CD4-positive, alpha-beta T cell (primary cell): ENCODE results near the gene TMEM38A. TPM values are rescaled to one million over a fixed set of nuclear protein-coding genes. Genes with fewer than 3 reads are reported as not detected.
"Not testable (repeated sequence)": the region's sequence is repeated elsewhere in the genome, so short reads cannot be mapped to it uniquely, and the experiment has no call there.

ENCODE experiments used
- ATAC-seq: fragments of 200-7000 bp; cut with Tn5 transposase; one replicate; pipeline ENCODE4 v1.10.0; 2022; ENCODE audit warnings: mild to moderate bottlenecking; ENCODE audit not compliant: poor library complexity
- CTCF ChIA-PET: fragments of 350-600 bp; sonication (Branson Sonifier 250); formaldehyde crosslinking; loops from one replicate; lab custom pipeline; 2021; ENCODE audit warnings: antibody characterized with exemption, inconsistent platforms; lab: Charles Lee
- POLR2A ChIA-PET: fragments of 350-600 bp; sonication (Branson Sonifier 250); formaldehyde crosslinking; loops from one replicate; lab custom pipeline; 2021; ENCODE audit warnings: antibody characterized with exemption, inconsistent platforms; lab: Charles Lee
- DNase-seq, 14 experiments: peaks; one replicate each; pipeline ENCODE4 v3.0.0-alpha.2; 2013 to 2020; ENCODE audit warnings: mixed read lengths in 2 of 14
- H3K27ac ChIP-seq, 2 donors: one replicate each; pipeline versions ENCODE4 v1.5.1 to v1.7.0; 2013; ENCODE audit warnings: low read length in 2 of 2, low read depth in 1 of 2, mild to moderate bottlenecking in 1 of 2
- H3K27me3 ChIP-seq, 2 experiments: 1 replicate in 1 of 2; 2 replicates in 1 of 2; pipeline versions ENCODE4 v1.6.1 to v1.7.0; 2013; ENCODE audit warnings: low read length in 2 of 2, control low read depth in 1 of 2, mild to moderate bottlenecking in 1 of 2, moderate library complexity in 1 of 2; ENCODE audit not compliant: insufficient read depth in 2 of 2, control insufficient read depth in 1 of 2
- H3K36me3 ChIP-seq: one replicate; pipeline ENCODE4 v1.6.1; 2013; ENCODE audit warnings: low read length, control low read depth; ENCODE audit not compliant: insufficient read depth
- H3K4me1 ChIP-seq: one replicate; pipeline ENCODE4 v1.6.1; 2013; ENCODE audit warnings: low read length, control low read depth; ENCODE audit not compliant: insufficient read depth
- H3K4me3 ChIP-seq: one replicate; pipeline ENCODE4 v1.5.1; 2013; ENCODE audit warnings: mild to moderate bottlenecking, low read length, moderate library complexity
- H3K9me3 ChIP-seq, 2 experiments: 1 replicate in 1 of 2; 2 replicates in 1 of 2; pipeline versions ENCODE4 v1.6.1 to v1.7.0; 2013; ENCODE audit warnings: low read length in 2 of 2, mild to moderate bottlenecking in 2 of 2, control low read depth in 1 of 2, moderate library complexity in 1 of 2; ENCODE audit not compliant: control insufficient read depth in 1 of 2, insufficient read depth in 1 of 2
- H3K27ac Mint-ChIP-seq: one replicate; pipeline ENCODE4 v1.8.0; 2020; ENCODE audit warnings: mixed read lengths
- H3K27me3 Mint-ChIP-seq: one replicate; pipeline ENCODE4 v1.8.0; 2021; ENCODE audit warnings: mixed read lengths
- H3K36me3 Mint-ChIP-seq: one replicate; pipeline ENCODE4 v1.8.0; 2021; ENCODE audit warnings: low read depth, mixed read lengths
- H3K4me1 Mint-ChIP-seq: one replicate; pipeline ENCODE4 v1.8.0; 2021; ENCODE audit warnings: low read depth, mixed read lengths
- H3K4me3 Mint-ChIP-seq: one replicate; pipeline ENCODE4 v1.8.0; 2020; ENCODE audit warnings: mild to moderate bottlenecking, mixed read lengths
- H3K9me3 Mint-ChIP-seq: one replicate; pipeline ENCODE4 v1.8.0; 2020; ENCODE audit warnings: mixed read lengths
- CTCF ChIP-seq: fragments of 200-600 bp; IDR thresholded peaks from one replicate; pipeline ENCODE4 v1.8.0; 2022; ENCODE audit warnings: antibody characterized with exemption, mild to moderate bottlenecking
- intact Hi-C, 2 experiments: fragments of 100-400 bp; cut with DNase I in 1 of 2; cut with micrococcal nuclease in 1 of 2; formaldehyde crosslinking; loops; one replicate each; pipeline versions ENCODE4 v1.15.1 to v1.9.0; 2023 to 2025; cut with DNase I, micrococcal nuclease
- total RNA-seq, 174 experiments: library from RNA in 2 of 174; stranded (reverse) in 2 of 174; gene quantifications; one replicate each; pipeline ENCODE4 v1.2.3 and lab custom pipeline; 2021 to 2026

Gene TMEM38A
- total RNA-seq, 2 experiments from 2014 or later: 0.59 TPM; not detected in 1

GRCh38 chr19:16661480-16662034 lies 618 bp downstream of the TMEM38A start:
- Histone ChIP-seq H3K4me1 (peaks cover 51% of the 10 kb centered on the region), H3K27me3 (no peaks in the 10 kb centered on the region), H3K27ac (no peak overlapping the region), H3K36me3 (peaks cover 25% of the 10 kb centered on the region), H3K9me3 (no peaks in the 10 kb centered on the region), H3K4me3 (peak overlapping the region; percentile 92)
- CTCF ChIA-PET: no interaction called here
- peak overlapping the region; percentile 88 for H3K4me3 Mint-ChIP-seq
- DNase-seq (peak in 6 of 14 experiments; percentile 1 to 42 (median 18)), ATAC-seq (no peak)
- H3K9me3 Mint-ChIP-seq: no peaks in the 10 kb centered on the region
- intact Hi-C loops: loop anchor here in 1 of 2 experiments (2.0 kb wide), 1 partner anchor 119 kb away; the partner anchor contains the start of gene CHERP
- no peak for TF ChIP-seq CTCF
- H3K4me1 Mint-ChIP-seq: peaks cover 41% of the 10 kb centered on the region
- H3K36me3 Mint-ChIP-seq: peaks cover 31% of the 10 kb centered on the region
- POLR2A ChIA-PET: interaction anchor here (1.2 to 3.5 kb wide), 6 partner anchors 31 to 119 kb away, joined by 5 to 25 read pairs (median 8); partner anchors contain the start of genes MED26 and SLC35E1
- H3K27me3 Mint-ChIP-seq: no peaks in the 10 kb centered on the region
- peak overlapping the region; percentile 27 for H3K27ac Mint-ChIP-seq

- ChIA-PET POLR2A (no interaction called here), CTCF (no interaction called here)
- no peak for TF ChIP-seq CTCF
Observed at GRCh38 chr19:16668176-16668575, 7.2 kb downstream of the TMEM38A start.

GRCh38 chr19:16668702-16669101 lies 7.8 kb downstream of the TMEM38A start:
- H3K4me1 ChIP-seq, H3K4me3 ChIP-seq, H3K9me3 Mint-ChIP-seq, H3K4me3 Mint-ChIP-seq, H3K27ac Mint-ChIP-seq, POLR2A ChIA-PET, H3K27me3 Mint-ChIP-seq, ATAC-seq, H3K4me1 Mint-ChIP-seq, H3K27me3 ChIP-seq, H3K36me3 Mint-ChIP-seq, H3K36me3 ChIP-seq, H3K9me3 ChIP-seq, H3K27ac ChIP-seq, intact Hi-C loops, CTCF ChIA-PET, DNase-seq: not testable (repeated sequence)

More at GRCh38 chr19:16668176-16668575, 7.2 kb downstream of the TMEM38A start:
- ATAC-seq: no peak
- H3K4me3 Mint-ChIP-seq: no peak overlapping the region
- no peaks in the 10 kb centered on the region for H3K9me3 ChIP-seq
- peaks cover 4% of the 10 kb centered on the region for H3K4me1 Mint-ChIP-seq
- no peaks in the 10 kb centered on the region for H3K36me3 Mint-ChIP-seq
- no peak overlapping the region for H3K27ac ChIP-seq
- no peak overlapping the region for H3K4me3 ChIP-seq
- H3K27ac Mint-ChIP-seq: no peak overlapping the region
- peaks cover 7% of the 10 kb centered on the region for H3K4me1 ChIP-seq
- H3K36me3 ChIP-seq: no peaks in the 10 kb centered on the region
- H3K27me3 Mint-ChIP-seq: no peaks in the 10 kb centered on the region
- no peak for DNase-seq
- no peaks in the 10 kb centered on the region for H3K27me3 ChIP-seq
- intact Hi-C loops: no loop called here
- H3K9me3 Mint-ChIP-seq: no peaks in the 10 kb centered on the region

- CTCF ChIA-PET: no interaction called here
- DNase-seq (no peak), ATAC-seq (no peak)
- TF ChIP-seq CTCF: no peak
- no peaks in the 10 kb centered on the region for H3K27me3 Mint-ChIP-seq
- no peak overlapping the region for H3K27ac Mint-ChIP-seq
- Histone ChIP-seq H3K27ac (no peak overlapping the region), H3K27me3 (no peaks in the 10 kb centered on the region), H3K4me3 (no peak overlapping the region), H3K4me1 (no peaks in the 10 kb centered on the region), H3K36me3 (no peaks in the 10 kb centered on the region), H3K9me3 (no peaks in the 10 kb centered on the region)
- no peaks in the 10 kb centered on the region for H3K9me3 Mint-ChIP-seq
- POLR2A ChIA-PET: no interaction called here
- H3K36me3 Mint-ChIP-seq: no peaks in the 10 kb centered on the region
- H3K4me3 Mint-ChIP-seq: no peak overlapping the region
- H3K4me1 Mint-ChIP-seq: no peaks in the 10 kb centered on the region
- intact Hi-C loops: no loop called here
Observed at GRCh38 chr19:16670291-16670690, 9.4 kb downstream of the TMEM38A start.
